Right lobe of liver (tissue), 4 donors: ENCODE results near the gene KAT6B.

Source experiments
- POLR2A ChIP-seq: fragments of 450-650 bp; IDR thresholded peaks from one replicate; pipeline ENCODE4 v1.6.1; 2017; ENCODE audit warnings: antibody characterized with exemption, mild to moderate bottlenecking
- TF ChIP-seq, protein P1 (sequence below), 4 donors: fragments of 200-600 bp in 3 of 4; fragments of 450-650 bp in 1 of 4; IDR thresholded peaks; one replicate each; pipeline versions ENCODE4 v1.5.1 to v1.8.0; 2016 to 2022; ENCODE audit warnings: antibody characterized with exemption in 4 of 4, mild to moderate bottlenecking in 2 of 4
- donor health status: DM: no; HTN: no; CAD: no.
- donor health status: DM: no; HTN: no; CAD: no.
- donor health status: DM: no; HTN: yes; CAD: no.

DNA sequence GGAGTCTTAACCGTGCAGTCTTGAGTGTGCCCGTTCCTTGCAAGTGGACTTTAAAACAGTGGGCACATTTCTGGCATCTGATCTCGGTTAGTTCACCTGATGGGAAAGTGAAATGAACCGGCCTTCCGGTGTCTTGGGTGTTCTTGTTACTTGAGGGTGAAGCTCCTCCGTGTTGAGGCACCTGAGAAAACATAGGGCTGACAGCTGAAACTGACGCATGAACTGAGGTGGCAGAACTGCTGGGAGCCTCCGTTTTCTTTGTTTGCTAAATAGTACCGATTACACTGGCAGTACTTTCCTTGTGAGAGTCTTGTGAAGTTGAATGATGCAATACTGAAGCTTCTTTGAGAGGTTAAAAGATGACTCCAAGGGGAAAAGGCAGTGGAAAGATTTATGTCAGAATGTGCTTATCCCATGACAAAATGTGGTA lies 222.3 kb downstream of the KAT6B start:
- TF ChIP-seq, protein P1, sequence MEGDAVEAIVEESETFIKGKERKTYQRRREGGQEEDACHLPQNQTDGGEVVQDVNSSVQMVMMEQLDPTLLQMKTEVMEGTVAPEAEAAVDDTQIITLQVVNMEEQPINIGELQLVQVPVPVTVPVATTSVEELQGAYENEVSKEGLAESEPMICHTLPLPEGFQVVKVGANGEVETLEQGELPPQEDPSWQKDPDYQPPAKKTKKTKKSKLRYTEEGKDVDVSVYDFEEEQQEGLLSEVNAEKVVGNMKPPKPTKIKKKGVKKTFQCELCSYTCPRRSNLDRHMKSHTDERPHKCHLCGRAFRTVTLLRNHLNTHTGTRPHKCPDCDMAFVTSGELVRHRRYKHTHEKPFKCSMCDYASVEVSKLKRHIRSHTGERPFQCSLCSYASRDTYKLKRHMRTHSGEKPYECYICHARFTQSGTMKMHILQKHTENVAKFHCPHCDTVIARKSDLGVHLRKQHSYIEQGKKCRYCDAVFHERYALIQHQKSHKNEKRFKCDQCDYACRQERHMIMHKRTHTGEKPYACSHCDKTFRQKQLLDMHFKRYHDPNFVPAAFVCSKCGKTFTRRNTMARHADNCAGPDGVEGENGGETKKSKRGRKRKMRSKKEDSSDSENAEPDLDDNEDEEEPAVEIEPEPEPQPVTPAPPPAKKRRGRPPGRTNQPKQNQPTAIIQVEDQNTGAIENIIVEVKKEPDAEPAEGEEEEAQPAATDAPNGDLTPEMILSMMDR (IDR thresholded peaks at IDR 0.05): no peak
- no peak for TF ChIP-seq POLR2A
